Upper lobe of right lung (tissue), 1 donor: ENCODE results near the gene EEF1AKMT3. TPM values are rescaled to one million over a fixed set of nuclear protein-coding genes. Genes with fewer than 3 reads are reported as not detected.

ENCODE experiments used
- ATAC-seq: fragments of 200-7000 bp; cut with Tn5 transposase; one replicate; pipeline ENCODE4 v1.9.1; 2020; ENCODE audit warnings: mild to moderate bottlenecking, moderate library complexity
- DNase-seq: peaks from one replicate; pipeline ENCODE4 v3.0.0-alpha.2; 2020
- H3K27ac ChIP-seq: fragments of 200-600 bp; one replicate; pipeline ENCODE4 v1.8.0; 2022
- H3K27me3 ChIP-seq: fragments of 200-600 bp; one replicate; pipeline ENCODE4 v1.8.0; 2022; ENCODE audit warnings: mild to moderate bottlenecking
- H3K36me3 ChIP-seq: fragments of 200-600 bp; one replicate; pipeline ENCODE4 v1.8.0; 2022
- H3K4me1 ChIP-seq: fragments of 200-600 bp; one replicate; pipeline ENCODE4 v1.8.0; 2022
- H3K4me3 ChIP-seq: fragments of 200-600 bp; one replicate; pipeline ENCODE4 v1.8.0; 2022; ENCODE audit warnings: mild to moderate bottlenecking
- H3K9me3 ChIP-seq: fragments of 200-600 bp; one replicate; pipeline ENCODE4 v1.8.0; 2022
- intact Hi-C: fragments of 100-400 bp; cut with DNase I; formaldehyde crosslinking; loops from one replicate; pipeline ENCODE4 v1.11.0; 2022
- total RNA-seq: library from RNA; stranded (reverse); fragmentation: NEBNext Ultra II Directional; extraction: Animal tissue kit (Norgen Biotek cat#: 25700); gene quantifications from one replicate; pipeline ENCODE4 v1.2.1, GENCODE V29; 2021
- TF ChIP-seq, protein P1 (sequence below): fragments of 200-600 bp; IDR thresholded peaks from one replicate; pipeline ENCODE4 v1.8.0; 2022; ENCODE audit warnings: antibody characterized with exemption
- donor health status: DM: no; HTN: yes; CAD: no; lungs with severe emphysema.

The EEF1AKMT3 gene
- total RNA-seq, 1 donor from 2014 or later, result 8.0 TPM

DNA sequence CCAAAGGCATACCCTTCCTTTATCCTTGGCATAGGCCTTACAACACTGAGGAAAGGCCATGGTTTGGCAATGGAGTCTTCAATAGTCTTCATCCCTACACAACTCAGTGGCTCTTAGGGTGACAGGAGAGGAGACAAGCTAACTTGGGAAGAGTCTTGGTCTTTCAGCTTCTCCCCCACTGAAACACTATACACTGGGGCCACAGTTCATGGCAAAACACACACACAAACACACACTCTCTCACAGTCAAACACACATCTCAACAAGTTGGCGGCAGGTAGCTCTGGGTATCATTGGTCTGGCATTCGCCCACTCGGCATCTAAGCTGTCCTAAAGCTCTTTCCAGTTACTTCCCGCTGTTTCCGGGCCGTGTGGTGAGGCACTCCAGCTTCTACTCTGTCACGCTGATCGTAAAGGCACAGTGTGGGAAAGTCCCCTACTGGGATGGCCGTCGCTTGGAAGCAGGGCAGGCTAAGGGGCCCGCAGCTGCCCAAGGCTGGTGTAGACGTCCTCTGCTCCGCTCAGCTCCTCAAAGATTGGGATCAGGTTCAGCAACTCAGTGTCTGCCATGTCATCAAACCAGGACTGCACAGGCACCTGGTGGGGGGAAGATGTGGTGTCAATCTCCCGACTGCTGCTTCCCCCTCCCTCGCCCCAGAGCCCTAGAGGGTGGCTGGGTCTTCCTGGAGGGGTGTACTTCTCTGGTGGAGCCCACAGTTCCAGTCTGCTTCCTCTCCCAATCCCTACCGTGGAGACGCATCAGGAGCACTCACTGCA is 50.9 kb downstream of the EEF1AKMT3 start:
- no peak for ATAC-seq
- no peak for DNase-seq
- H3K27ac ChIP-seq, result peak overlapping the region; percentile 14
- H3K36me3 ChIP-seq, result peaks cover 90% of the 10 kb centered on the region
- H3K4me3 ChIP-seq, result no peak overlapping the region
- intact Hi-C loops, result no loop called here
- TF ChIP-seq, protein P1, sequence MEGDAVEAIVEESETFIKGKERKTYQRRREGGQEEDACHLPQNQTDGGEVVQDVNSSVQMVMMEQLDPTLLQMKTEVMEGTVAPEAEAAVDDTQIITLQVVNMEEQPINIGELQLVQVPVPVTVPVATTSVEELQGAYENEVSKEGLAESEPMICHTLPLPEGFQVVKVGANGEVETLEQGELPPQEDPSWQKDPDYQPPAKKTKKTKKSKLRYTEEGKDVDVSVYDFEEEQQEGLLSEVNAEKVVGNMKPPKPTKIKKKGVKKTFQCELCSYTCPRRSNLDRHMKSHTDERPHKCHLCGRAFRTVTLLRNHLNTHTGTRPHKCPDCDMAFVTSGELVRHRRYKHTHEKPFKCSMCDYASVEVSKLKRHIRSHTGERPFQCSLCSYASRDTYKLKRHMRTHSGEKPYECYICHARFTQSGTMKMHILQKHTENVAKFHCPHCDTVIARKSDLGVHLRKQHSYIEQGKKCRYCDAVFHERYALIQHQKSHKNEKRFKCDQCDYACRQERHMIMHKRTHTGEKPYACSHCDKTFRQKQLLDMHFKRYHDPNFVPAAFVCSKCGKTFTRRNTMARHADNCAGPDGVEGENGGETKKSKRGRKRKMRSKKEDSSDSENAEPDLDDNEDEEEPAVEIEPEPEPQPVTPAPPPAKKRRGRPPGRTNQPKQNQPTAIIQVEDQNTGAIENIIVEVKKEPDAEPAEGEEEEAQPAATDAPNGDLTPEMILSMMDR, result no peak
- no peaks in the 10 kb centered on the region for H3K27me3 ChIP-seq
- H3K9me3 ChIP-seq, result no peaks in the 10 kb centered on the region
- peaks cover 8% of the 10 kb centered on the region for H3K4me1 ChIP-seq

DNA sequence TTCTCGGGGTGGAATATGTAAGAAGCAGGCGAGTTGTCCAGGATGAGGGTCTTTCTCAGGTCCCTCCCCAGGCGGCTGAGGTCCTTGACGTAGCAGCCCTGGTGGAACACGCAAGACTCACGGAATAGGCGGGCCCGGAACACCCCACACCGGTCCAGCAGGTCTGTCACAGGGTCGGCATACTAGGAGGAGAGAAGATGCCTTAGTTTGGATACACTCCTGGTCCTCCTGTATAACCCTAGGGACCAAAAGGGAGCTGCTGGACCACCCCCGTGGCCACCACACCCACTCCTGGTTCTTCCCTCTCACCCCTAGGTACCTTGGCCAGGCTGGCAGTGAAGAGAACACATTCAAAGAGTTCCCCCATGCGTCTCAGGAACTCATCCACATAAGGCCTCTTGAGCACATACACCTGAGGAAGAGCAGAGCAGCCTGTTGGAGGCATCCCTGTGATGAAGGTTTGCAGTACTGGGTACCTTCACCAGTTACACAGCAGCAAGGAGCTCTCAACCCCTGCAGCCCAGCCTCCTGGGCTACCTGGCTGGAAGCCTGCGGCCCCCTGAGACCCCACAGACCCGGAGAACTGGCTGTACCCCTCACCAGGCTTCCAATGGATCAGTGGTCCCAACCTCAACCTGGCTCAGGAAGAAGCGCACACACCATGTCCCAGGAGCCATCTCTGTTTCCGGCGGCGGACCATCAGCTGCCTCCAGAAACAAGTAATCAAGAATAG is 51.7 kb downstream of the EEF1AKMT3 start:
- peaks cover 98% of the 10 kb centered on the region for H3K36me3 ChIP-seq

DNA sequence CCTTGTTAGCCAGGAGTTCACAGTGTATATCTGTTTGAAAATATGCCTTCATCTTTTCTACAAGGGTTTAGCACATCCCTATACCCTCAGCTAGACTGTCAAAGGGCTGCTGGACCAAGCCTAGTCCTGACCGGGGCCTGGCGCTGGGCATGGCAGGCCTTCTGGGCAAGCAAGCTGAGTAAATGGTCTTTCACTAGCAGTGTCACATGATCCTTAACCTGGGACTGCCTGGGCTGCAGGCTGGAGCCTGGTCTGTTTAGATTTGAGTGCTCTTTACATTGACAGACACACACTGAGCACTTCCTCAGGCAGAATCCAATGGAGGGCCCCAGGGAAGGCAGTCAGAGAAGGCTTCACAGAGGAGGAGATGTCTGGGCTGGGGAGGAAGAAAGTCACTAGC is 53.0 kb downstream of the EEF1AKMT3 start:
- Histone ChIP-seq H3K4me1 (peaks cover 28% of the 10 kb centered on the region), H3K4me3 (no peak overlapping the region), H3K27me3 (no peaks in the 10 kb centered on the region), H3K36me3 (peaks cover 93% of the 10 kb centered on the region), H3K9me3 (no peaks in the 10 kb centered on the region), H3K27ac (no peak overlapping the region)
- intact Hi-C loops, result loop anchor here (5.0 kb wide), 1 partner anchor 77 kb away; no protein-coding TSS in a partner anchor
- TF ChIP-seq, protein P1, result no peak
- DNase-seq (no peak), ATAC-seq (no peak)

More for the DNA sequence above, 51.7 kb downstream of the EEF1AKMT3 start:
- TF ChIP-seq, protein P1, result no peak
- no peak for DNase-seq
- Histone ChIP-seq H3K9me3 (no peaks in the 10 kb centered on the region), H3K27me3 (no peaks in the 10 kb centered on the region), H3K4me1 (peaks cover 14% of the 10 kb centered on the region), H3K27ac (peak overlapping the region; percentile 14), H3K4me3 (no peak overlapping the region)
- no peak for ATAC-seq
- intact Hi-C loops, result no loop called here

DNA sequence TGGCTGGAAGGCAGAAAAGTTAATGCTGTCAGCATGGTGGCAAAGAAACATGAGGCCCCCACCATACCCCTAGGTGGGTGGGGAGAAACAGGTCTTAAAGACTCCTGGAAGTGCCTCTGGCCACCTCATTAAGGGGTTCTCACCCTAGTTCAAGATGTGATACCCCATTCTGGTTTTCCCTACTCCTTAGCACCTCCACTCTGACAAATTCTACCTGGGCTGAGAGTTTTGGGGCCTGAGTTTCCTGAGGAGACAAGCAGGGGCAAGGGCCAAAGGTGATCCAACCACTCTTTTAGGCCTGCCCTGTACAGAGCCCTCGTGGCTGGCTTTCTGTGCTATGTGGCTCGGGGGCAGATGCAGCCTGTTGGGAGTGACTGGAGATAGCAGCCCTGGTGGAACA is 54.0 kb downstream of the EEF1AKMT3 start:
- no peaks in the 10 kb centered on the region for H3K9me3 ChIP-seq
- H3K27ac ChIP-seq, result peak overlapping the region; percentile 49
- H3K27me3 ChIP-seq, result no peaks in the 10 kb centered on the region
- intact Hi-C loops, result loop anchor here (5.0 kb wide), 1 partner anchor 76 kb away; no protein-coding TSS in a partner anchor
- H3K36me3 ChIP-seq, result peaks cover 83% of the 10 kb centered on the region
- ATAC-seq, result no peak
- TF ChIP-seq, protein P1, result no peak
- no peak for DNase-seq
- H3K4me1 ChIP-seq, result peaks cover 38% of the 10 kb centered on the region
- no peak overlapping the region for H3K4me3 ChIP-seq

- DNase-seq (no peak), ATAC-seq (no peak)
- TF ChIP-seq, protein P1, result no peak
- Histone ChIP-seq H3K9me3 (no peaks in the 10 kb centered on the region), H3K27ac (peak overlapping the region; percentile 49), H3K27me3 (no peaks in the 10 kb centered on the region), H3K36me3 (peaks cover 82% of the 10 kb centered on the region), H3K4me1 (peaks cover 43% of the 10 kb centered on the region), H3K4me3 (no peak overlapping the region)
- intact Hi-C loops, result loop anchor here (5.0 kb wide), 1 partner anchor 75 kb away; no protein-coding TSS in a partner anchor
These were observed 54.6 kb downstream of the EEF1AKMT3 start for GRCh38 chr12:57826966-57827365.
